Measurements from ENCODE around the gene SPATA21.

Gene SPATA21

DNA sequence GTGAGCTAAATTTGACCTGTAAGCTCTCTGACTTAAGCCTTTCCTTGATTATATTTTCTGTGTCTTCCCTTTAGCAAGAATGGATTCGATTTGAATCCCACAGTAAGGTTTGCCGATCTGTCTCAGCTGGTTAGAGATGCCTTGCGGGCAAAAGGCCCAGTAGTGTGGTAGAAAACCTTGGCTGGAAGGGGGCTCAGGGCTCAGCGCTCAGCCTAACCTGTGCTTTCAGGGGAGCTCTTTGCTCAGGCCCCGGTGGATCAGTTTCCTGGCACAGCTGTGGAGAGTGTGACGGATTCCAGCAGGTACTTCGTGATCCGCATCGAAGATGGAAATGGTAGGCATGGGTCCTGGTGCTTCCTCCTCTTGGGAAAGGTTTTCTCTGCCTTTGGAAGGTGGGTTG lies 10.4 kb upstream of the SPATA21 start:
- Histone ChIP-seq H4K20me1 (ENCODE audit: low read depth, low read length) (no peaks in the 10 kb centered on the region), H3K27ac (ENCODE audit: low read depth, low read length) (no peak overlapping the region), H3K9me2 (replicated peaks; ENCODE audit: insufficient read depth, low read length) (no peaks in the 10 kb centered on the region), H3K27me3 (ENCODE audit: low read length) (no peaks in the 10 kb centered on the region), H3K4me3 (ENCODE audit: insufficient read depth, low read length, poor library complexity, severe bottlenecking) (no peak overlapping the region), H3F3A (ENCODE audit: insufficient read depth) (no peaks in the 10 kb centered on the region), H3K9ac (ENCODE audit: low read length) (no peak overlapping the region), H3K4me2 (ENCODE audit: low read depth, low read length, poor library complexity, severe bottlenecking) (no peak overlapping the region), H2AFZ (ENCODE audit: low read depth, low read length, severe bottlenecking) (no peak overlapping the region), H3K36me3 (ENCODE audit: low read length) (no peaks in the 10 kb centered on the region), H3K79me2 (ENCODE audit: insufficient read depth, low read length) (peaks cover 5% of the 10 kb centered on the region), H3K9me3 (ENCODE audit: insufficient read depth, low read length) (no peaks in the 10 kb centered on the region)
- no peak for TF ChIP-seq EZH2phosphoT487 (conservative IDR thresholded peaks at IDR 0.05; ENCODE audit: low read length)
- TF ChIP-seq CTCF (IDR thresholded peaks at IDR 0.05; ENCODE audit: insufficient read depth, low read length, poor library complexity, severe bottlenecking) = no peak

- H3K4me3 ChIP-seq (ENCODE audit: insufficient read depth, low read length, poor library complexity, severe bottlenecking) = no peak overlapping the region
- H3F3A ChIP-seq (ENCODE audit: insufficient read depth) = no peaks in the 10 kb centered on the region
- TF ChIP-seq EZH2phosphoT487 (conservative IDR thresholded peaks at IDR 0.05; ENCODE audit: low read length) (no peak), CTCF (IDR thresholded peaks at IDR 0.05; ENCODE audit: insufficient read depth, low read length, poor library complexity, severe bottlenecking) (no peak)
- no peak overlapping the region for H3K4me2 ChIP-seq (ENCODE audit: low read depth, low read length, poor library complexity, severe bottlenecking)
- no peak overlapping the region for H2AFZ ChIP-seq (ENCODE audit: low read depth, low read length, severe bottlenecking)
- no peaks in the 10 kb centered on the region for H3K36me3 ChIP-seq (ENCODE audit: low read length)
- H3K9ac ChIP-seq (ENCODE audit: low read length) = no peak overlapping the region
- peaks cover 18% of the 10 kb centered on the region for H3K79me2 ChIP-seq (ENCODE audit: insufficient read depth, low read length)
- no peaks in the 10 kb centered on the region for H3K27me3 ChIP-seq (ENCODE audit: low read length)
- no peaks in the 10 kb centered on the region for H4K20me1 ChIP-seq (ENCODE audit: low read depth, low read length)
- H3K9me2 ChIP-seq (replicated peaks; ENCODE audit: insufficient read depth, low read length) = no peaks in the 10 kb centered on the region
- H3K9me3 ChIP-seq (ENCODE audit: insufficient read depth, low read length) = no peaks in the 10 kb centered on the region
- H3K27ac ChIP-seq (ENCODE audit: low read depth, low read length) = no peak overlapping the region
Observed at GRCh38 chr1:16446116-16446515, 8.9 kb upstream of the SPATA21 start.

GRCh38 chr1:16445052-16445451 lies 7.8 kb upstream of the SPATA21 start:
- Histone ChIP-seq H4K20me1 (ENCODE audit: low read depth, low read length) (no peaks in the 10 kb centered on the region), H2AFZ (ENCODE audit: low read depth, low read length, severe bottlenecking) (no peak overlapping the region), H3K9me2 (replicated peaks; ENCODE audit: insufficient read depth, low read length) (no peaks in the 10 kb centered on the region), H3K27me3 (ENCODE audit: low read length) (no peaks in the 10 kb centered on the region), H3K9me3 (ENCODE audit: insufficient read depth, low read length) (no peaks in the 10 kb centered on the region), H3K4me2 (ENCODE audit: low read depth, low read length, poor library complexity, severe bottlenecking) (no peak overlapping the region), H3K79me2 (ENCODE audit: insufficient read depth, low read length) (peaks cover 23% of the 10 kb centered on the region), H3K9ac (ENCODE audit: low read length) (no peak overlapping the region), H3K27ac (ENCODE audit: low read depth, low read length) (no peak overlapping the region), H3F3A (ENCODE audit: insufficient read depth) (no peaks in the 10 kb centered on the region), H3K4me3 (ENCODE audit: insufficient read depth, low read length, poor library complexity, severe bottlenecking) (no peak overlapping the region), H3K36me3 (ENCODE audit: low read length) (no peaks in the 10 kb centered on the region)
- no peak for TF ChIP-seq CTCF (IDR thresholded peaks at IDR 0.05; ENCODE audit: insufficient read depth, low read length, poor library complexity, severe bottlenecking)
- TF ChIP-seq EZH2phosphoT487 (conservative IDR thresholded peaks at IDR 0.05; ENCODE audit: low read length) = no peak
